Transverse colon (tissue), 4 donors: ENCODE results near the gene DDX39B. TPM values are rescaled to one million over a fixed set of nuclear protein-coding genes. Genes with fewer than 3 reads are reported as not detected.

Source experiments
- DNase-seq: peaks from one replicate; pipeline ENCODE4 v3.0.0-alpha.2; 2019
- H3K27ac ChIP-seq, 4 donors: fragments of 200-600 bp; sonication (generic); 2 replicates each; pipeline ENCODE4 v1.5.1; 2016 to 2018; ENCODE audit warnings: inconsistent platforms in 4 of 4
- H3K27me3 ChIP-seq: fragments of 200-600 bp; sonication (generic); 2 replicates; pipeline ENCODE4 v1.5.1; 2017; ENCODE audit warnings: inconsistent platforms
- H3K36me3 ChIP-seq, 4 donors: fragments of 200-600 bp; sonication (generic); 2 replicates each; pipeline ENCODE4 v1.5.1; 2017 to 2019; ENCODE audit warnings: inconsistent platforms in 4 of 4
- H3K4me1 ChIP-seq, 4 donors: fragments of 200-600 bp; sonication (generic); 2 replicates each; pipeline ENCODE4 v1.5.1; 2017 to 2020; ENCODE audit warnings: inconsistent platforms in 4 of 4
- H3K4me3 ChIP-seq, 4 donors: fragments of 200-600 bp; sonication (generic); 1 replicate in 1 of 4; 2 replicates in 3 of 4; pipeline versions ENCODE4 v1.5.1 to v1.6.1; 2017 to 2019; ENCODE audit warnings: inconsistent platforms in 4 of 4
- H3K9me3 ChIP-seq, 2 donors: fragments of 200-600 bp; sonication (generic); 2 replicates each; pipeline ENCODE4 v1.5.1; 2017 to 2019; ENCODE audit warnings: inconsistent platforms in 2 of 2
- EP300 ChIP-seq: sonication (generic); formaldehyde crosslinking; IDR thresholded peaks from one replicate; pipeline ENCODE4 v1.6.1; 2017; ENCODE audit warnings: antibody characterized with exemption, low read depth
- POLR2A ChIP-seq: fragments of 450-650 bp; IDR thresholded peaks from one replicate; pipeline ENCODE4 v1.6.1; 2016; ENCODE audit warnings: antibody characterized with exemption, mild to moderate bottlenecking, moderate library complexity
- POLR2AphosphoS5 ChIP-seq, 3 donors: sonication (generic); formaldehyde crosslinking; IDR thresholded peaks; one replicate each; pipeline ENCODE4 v1.6.1; 2016; ENCODE audit warnings: antibody characterized with exemption in 3 of 3
- WGBS, 2 donors: methylation state at CpG; one replicate each; pipeline ENCODE4 v1.1.5; 2018; ENCODE audit warnings: low coverage in 1 of 2; 5-methylcytosine and 5-hydroxymethylcytosine counted together
- in situ Hi-C, 4 donors: fragments of 200-750 bp; cut with MboI; loops; one replicate each; pipeline versions ENCODE4 v1.15.0 to v1.15.1; 2017; ENCODE audit warnings: low sequenced_read_pairs in 3 of 4, low pct_ligation_motif_present in 1 of 4, low pct_unique_long_range_greater_than_20kb in 1 of 4
- intact Hi-C: fragments of 100-400 bp; cut with DNase I; formaldehyde crosslinking; loops from one replicate; pipeline ENCODE4 v1.15.1; 2023; ENCODE audit warnings: low total_unique reads
- total RNA-seq, 4 donors: library from RNA; depleted of rRNA; stranded (reverse); fragments of >200 nt; gene quantifications; one replicate each; pipeline ENCODE4 v1.1.0, GENCODE V29; 2016
- TF ChIP-seq, protein P1 (sequence below), 5 experiments: fragments of 200-600 bp in 3 of 5; fragments of 450-650 bp in 2 of 5; sonication (generic) in 3 of 5; IDR thresholded peaks; 1 replicate in 2 of 5; 2 replicates in 3 of 5; pipeline ENCODE4 v1.5.1; 2016 to 2017; ENCODE audit warnings: antibody characterized with exemption in 5 of 5, inconsistent platforms in 3 of 5, mild to moderate bottlenecking in 2 of 5, moderate library complexity in 1 of 5

Gene DDX39B
- total RNA-seq, 4 donors from 2014 or later = 147 to 519 (median 271) TPM

DNA sequence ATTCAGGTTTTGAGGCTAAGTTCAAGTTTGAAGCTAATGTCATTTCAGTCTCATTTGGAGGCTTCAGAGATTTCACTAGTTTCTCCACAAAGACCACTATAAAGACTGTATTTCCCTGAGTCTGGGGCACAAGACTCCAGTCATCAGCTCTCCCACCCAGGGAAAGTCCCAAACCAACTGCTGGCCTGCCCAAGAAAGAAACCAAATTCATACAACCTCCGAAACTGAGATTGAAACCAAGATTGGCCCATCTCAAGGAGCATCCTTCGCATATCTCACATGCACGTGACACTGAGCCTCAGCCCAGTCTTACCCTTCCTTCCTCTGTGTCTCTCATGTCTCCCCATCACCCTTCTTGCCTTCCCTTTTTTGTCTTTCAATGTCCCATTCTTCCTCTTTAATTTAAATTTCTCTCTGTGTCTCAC is 26.7 kb upstream of the DDX39B start:
- H3K4me3 ChIP-seq = no peak overlapping the region
- H3K36me3 ChIP-seq = no peaks in the 10 kb centered on the region
- intact Hi-C loops (no loop called here), in situ Hi-C loops (no loop called here)
- H3K4me1 ChIP-seq = peaks cover 0 to 5% (median 0%) of the 10 kb centered on the region in 4 donors
- no peak overlapping the region for H3K27ac ChIP-seq
- WGBS, 2 donors = 43 to 64% methylated on average over 2 to 3 of the region's 3 CpGs
- TF ChIP-seq, protein P1, sequence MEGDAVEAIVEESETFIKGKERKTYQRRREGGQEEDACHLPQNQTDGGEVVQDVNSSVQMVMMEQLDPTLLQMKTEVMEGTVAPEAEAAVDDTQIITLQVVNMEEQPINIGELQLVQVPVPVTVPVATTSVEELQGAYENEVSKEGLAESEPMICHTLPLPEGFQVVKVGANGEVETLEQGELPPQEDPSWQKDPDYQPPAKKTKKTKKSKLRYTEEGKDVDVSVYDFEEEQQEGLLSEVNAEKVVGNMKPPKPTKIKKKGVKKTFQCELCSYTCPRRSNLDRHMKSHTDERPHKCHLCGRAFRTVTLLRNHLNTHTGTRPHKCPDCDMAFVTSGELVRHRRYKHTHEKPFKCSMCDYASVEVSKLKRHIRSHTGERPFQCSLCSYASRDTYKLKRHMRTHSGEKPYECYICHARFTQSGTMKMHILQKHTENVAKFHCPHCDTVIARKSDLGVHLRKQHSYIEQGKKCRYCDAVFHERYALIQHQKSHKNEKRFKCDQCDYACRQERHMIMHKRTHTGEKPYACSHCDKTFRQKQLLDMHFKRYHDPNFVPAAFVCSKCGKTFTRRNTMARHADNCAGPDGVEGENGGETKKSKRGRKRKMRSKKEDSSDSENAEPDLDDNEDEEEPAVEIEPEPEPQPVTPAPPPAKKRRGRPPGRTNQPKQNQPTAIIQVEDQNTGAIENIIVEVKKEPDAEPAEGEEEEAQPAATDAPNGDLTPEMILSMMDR (IDR thresholded peaks at IDR 0.05) = no peak
- no peaks in the 10 kb centered on the region for H3K9me3 ChIP-seq
- peak; percentile 55 for DNase-seq
- H3K27me3 ChIP-seq = peaks cover 5% of the 10 kb centered on the region

DNA sequence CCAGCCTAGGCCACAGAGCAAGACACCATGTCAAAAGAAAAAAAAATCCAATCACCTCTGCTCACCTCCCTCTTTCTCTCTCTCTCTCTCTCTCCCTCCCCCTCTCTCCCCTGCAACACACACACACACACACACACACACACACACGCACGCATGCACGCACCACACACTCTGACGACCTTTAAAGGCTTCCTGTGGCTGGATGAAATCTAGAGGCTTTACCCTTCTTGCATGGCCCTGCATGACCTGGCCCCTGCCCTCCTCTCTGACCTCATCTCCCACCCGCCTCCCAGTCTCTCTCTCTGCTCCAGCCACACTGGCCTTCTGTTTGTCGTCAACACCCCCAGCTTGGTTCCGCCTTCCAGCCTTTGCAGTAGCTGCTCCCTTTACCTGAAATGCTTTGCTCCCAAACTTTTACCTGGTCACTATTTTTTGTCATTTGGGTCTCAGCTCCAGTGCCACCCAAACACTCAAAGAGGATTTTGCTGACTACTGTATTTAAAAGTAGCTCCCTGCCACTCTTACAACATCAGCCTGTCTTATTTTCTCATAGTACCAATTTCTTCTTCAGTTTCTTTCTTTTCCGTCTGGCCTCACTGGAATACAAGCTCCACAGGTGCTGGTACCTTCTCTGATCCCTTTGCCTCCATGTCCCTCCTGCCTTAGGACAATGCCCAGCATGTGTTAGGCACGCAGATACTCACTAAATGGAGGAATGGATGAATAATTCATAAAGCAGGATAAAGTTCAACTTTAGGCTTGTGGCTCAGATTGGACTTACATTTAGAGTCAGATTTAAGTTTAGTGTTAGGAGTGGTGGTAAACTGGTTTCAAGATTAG is 25.9 kb upstream of the DDX39B start:
- no peak overlapping the region for H3K4me3 ChIP-seq
- peaks cover 5% of the 10 kb centered on the region for H3K27me3 ChIP-seq
- TF ChIP-seq POLR2AphosphoS5 (IDR thresholded peaks at IDR 0.05) (no peak), EP300 (no peak), POLR2A (no peak)
- TF ChIP-seq, protein P1 (IDR thresholded peaks at IDR 0.05) = no peak
- H3K4me1 ChIP-seq = peaks cover 0 to 5% (median 0%) of the 10 kb centered on the region in 4 donors
- H3K36me3 ChIP-seq = no peaks in the 10 kb centered on the region
- H3K9me3 ChIP-seq = no peaks in the 10 kb centered on the region
- intact Hi-C loops = no loop called here
- H3K27ac ChIP-seq = no peak overlapping the region
- DNase-seq = no peak
- 38 to 44% methylated on average over 1 to 9 of the region's 9 CpGs for WGBS, 2 donors
- in situ Hi-C loops = no loop called here

DNA sequence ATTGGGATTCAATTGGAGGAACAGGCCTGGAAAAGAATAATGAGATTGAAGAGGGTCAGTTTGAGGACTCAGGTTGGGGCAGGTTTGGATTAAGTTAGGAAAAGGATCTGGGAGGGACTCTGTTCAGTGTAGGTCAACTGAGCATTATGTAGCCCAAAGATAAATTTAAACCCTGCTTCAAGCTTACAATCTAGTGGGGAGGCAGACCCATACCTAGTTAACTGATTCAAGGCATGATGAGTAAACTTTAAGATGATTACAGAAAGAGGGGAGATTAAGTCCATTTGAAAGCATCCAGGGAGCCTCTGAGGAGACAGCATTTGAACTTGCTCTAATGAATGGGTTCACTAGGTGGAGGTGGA is 18.9 kb upstream of the DDX39B start:
- in situ Hi-C loops = no loop called here

DNA sequence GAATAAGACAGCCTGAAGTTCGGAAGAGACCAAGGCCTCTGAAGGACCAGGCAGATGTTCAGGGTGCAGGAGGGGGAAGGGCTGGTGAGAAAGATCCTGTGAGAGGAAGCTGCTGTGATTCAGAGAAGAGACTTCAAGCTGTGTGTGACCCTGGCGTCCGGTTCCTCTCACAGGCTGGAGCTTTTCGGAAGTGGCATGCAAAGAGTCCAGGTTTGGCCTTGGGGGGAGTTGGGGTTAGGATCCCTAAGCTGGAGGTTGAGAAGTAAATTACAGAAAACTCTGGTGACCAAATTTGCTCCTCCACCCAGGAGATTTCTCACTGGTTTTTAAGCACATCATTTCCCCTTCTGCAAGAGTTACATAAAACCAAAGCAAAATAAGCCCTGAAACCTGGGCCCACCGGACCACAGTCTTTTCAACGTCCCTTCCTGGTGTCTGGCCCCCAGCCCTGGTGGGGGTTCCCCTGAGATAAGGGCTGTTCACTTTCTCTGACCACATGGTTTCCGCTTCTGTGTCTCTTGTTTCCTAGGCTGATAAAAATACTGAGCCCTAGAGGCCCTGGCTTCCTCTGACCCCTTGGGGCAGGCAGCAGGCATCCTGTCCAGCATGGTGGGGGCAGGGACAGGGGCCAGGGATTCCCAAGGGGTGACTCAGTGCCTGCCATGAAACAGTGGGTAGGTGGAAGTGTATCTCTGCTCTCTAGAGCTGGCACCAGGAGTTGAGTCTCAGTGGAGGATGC is 18.3 kb upstream of the DDX39B start:
- H3K27ac ChIP-seq = peak overlapping the region; percentile 32 to 69 (median 63)
- peaks cover 0 to 35% (median 7%) of the 10 kb centered on the region in 4 donors for H3K4me1 ChIP-seq
- H3K9me3 ChIP-seq = no peaks in the 10 kb centered on the region
- intact Hi-C loops (no loop called here), in situ Hi-C loops (no loop called here)
- TF ChIP-seq EP300 (no peak), POLR2AphosphoS5 (IDR thresholded peaks at IDR 0.05) (peak in 1 of 3 donors; percentile 15)
- H3K27me3 ChIP-seq = no peaks in the 10 kb centered on the region
- H3K4me3 ChIP-seq = no peak overlapping the region
- 67% methylated on average over 7 of the region's 7 CpGs; no CpG with 5 or more reads in 1 of the 2 donors for WGBS, 2 donors
- H3K36me3 ChIP-seq = peaks cover 0 to 14% (median 6%) of the 10 kb centered on the region in 4 donors
- peak; percentile 56 for DNase-seq

More for the DNA sequence above, 18.9 kb upstream of the DDX39B start:
- peaks cover 0 to 35% (median 7%) of the 10 kb centered on the region in 4 donors for H3K4me1 ChIP-seq
- H3K36me3 ChIP-seq = peaks cover 0 to 14% (median 6%) of the 10 kb centered on the region in 4 donors
- H3K27ac ChIP-seq = peak overlapping the region; percentile 32 to 69 (median 63)
- intact Hi-C loops = no loop called here
- H3K4me3 ChIP-seq = no peak overlapping the region
- no peaks in the 10 kb centered on the region for H3K9me3 ChIP-seq
- TF ChIP-seq EP300 = no peak
- TF ChIP-seq, protein P1 (IDR thresholded peaks at IDR 0.05) = no peak
- H3K27me3 ChIP-seq = no peaks in the 10 kb centered on the region
- no peak for DNase-seq
